ENCODE results near the gene SAP30. TPM values are rescaled to one million over a fixed set of nuclear protein-coding genes. Genes with fewer than 3 reads are reported as not detected.
A peak's percentile ranks its signal among the peaks of the same experiment; 100 is the strongest.

SAP30 gene
- total RNA-seq, 1 donor, result 25.3 TPM

DNA sequence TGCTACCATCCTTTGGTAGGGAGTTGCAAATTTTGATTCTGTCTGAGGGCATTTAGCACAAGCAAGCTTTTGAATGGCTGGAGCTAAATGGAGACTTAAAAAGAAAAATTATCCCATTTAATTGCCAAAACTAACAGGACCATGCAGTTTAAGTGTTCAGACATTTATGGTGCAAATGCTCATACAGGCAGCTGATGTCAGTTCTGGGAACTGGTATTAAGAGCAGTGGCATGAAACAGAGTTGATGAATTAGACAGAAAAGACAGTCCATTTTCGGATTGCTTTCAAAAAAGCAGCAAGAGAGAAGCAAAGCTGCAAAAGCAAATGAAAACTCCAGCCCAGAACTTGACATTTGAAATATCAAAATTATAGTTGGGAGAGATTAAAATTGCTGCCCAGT lies 26.9 kb downstream of the SAP30 start:
- H3K79me2 ChIP-seq (ENCODE audit: insufficient read depth, low read length), result no peaks in the 10 kb centered on the region
- no peaks in the 10 kb centered on the region for H3K9me3 ChIP-seq (ENCODE audit: low read depth, low read length)
- peak overlapping the region; percentile 54 for H3K27ac ChIP-seq (ENCODE audit: low read depth, low read length)
- H3K27me3 ChIP-seq (ENCODE audit: insufficient read depth, low read length), result no peaks in the 10 kb centered on the region
- H3K4me2 ChIP-seq (ENCODE audit: insufficient read depth, low read length), result peak overlapping the region; percentile 26
- H3K4me1 ChIP-seq (ENCODE audit: insufficient read depth, low read length), result peaks cover 16% of the 10 kb centered on the region
- no peaks in the 10 kb centered on the region for H4K20me1 ChIP-seq (ENCODE audit: insufficient read depth, low read length)
- DNase-seq (ENCODE audit: insufficient read length, low spot score, missing footprints), result no peak
- no peak overlapping the region for H2AFZ ChIP-seq (ENCODE audit: low read length)
- peaks cover 18% of the 10 kb centered on the region for H3K36me3 ChIP-seq (ENCODE audit: insufficient read depth, low read length)
- H3K4me3 ChIP-seq (ENCODE audit: insufficient read depth, low read length), result no peak overlapping the region
- TF ChIP-seq, protein P1, sequence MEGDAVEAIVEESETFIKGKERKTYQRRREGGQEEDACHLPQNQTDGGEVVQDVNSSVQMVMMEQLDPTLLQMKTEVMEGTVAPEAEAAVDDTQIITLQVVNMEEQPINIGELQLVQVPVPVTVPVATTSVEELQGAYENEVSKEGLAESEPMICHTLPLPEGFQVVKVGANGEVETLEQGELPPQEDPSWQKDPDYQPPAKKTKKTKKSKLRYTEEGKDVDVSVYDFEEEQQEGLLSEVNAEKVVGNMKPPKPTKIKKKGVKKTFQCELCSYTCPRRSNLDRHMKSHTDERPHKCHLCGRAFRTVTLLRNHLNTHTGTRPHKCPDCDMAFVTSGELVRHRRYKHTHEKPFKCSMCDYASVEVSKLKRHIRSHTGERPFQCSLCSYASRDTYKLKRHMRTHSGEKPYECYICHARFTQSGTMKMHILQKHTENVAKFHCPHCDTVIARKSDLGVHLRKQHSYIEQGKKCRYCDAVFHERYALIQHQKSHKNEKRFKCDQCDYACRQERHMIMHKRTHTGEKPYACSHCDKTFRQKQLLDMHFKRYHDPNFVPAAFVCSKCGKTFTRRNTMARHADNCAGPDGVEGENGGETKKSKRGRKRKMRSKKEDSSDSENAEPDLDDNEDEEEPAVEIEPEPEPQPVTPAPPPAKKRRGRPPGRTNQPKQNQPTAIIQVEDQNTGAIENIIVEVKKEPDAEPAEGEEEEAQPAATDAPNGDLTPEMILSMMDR (IDR thresholded peaks at IDR 0.05; ENCODE audit: extremely low read depth, low read depth, low read length), result no peak

DNA sequence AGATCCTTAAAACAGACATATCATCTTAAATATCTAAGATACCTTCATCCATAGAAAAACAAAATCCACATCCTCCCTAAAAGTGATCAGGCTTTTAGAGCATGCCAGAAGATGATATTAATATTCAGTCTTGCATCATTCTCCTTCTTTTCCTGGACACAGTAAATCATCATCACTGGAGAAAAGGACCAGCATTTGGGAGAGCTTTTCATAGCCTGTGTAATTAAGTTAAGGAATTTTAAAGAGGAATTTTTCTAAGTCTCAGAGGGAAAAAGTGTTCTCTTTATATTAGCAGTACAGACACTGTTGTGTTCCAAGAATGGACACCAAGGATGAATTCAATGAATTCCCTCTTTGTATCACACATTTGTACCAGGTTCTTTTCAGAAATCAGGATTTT lies 27.5 kb downstream of the SAP30 start:
- H4K20me1 ChIP-seq (ENCODE audit: insufficient read depth, low read length), result no peaks in the 10 kb centered on the region
- H3K27ac ChIP-seq (ENCODE audit: low read depth, low read length), result peak overlapping the region; percentile 54
- peak overlapping the region; percentile 14 for H3K4me3 ChIP-seq (ENCODE audit: insufficient read depth, low read length)
- no peaks in the 10 kb centered on the region for H3K27me3 ChIP-seq (ENCODE audit: insufficient read depth, low read length)
- H3K79me2 ChIP-seq (ENCODE audit: insufficient read depth, low read length), result no peaks in the 10 kb centered on the region
- no peak overlapping the region for H2AFZ ChIP-seq (ENCODE audit: low read length)
- peaks cover 12% of the 10 kb centered on the region for H3K36me3 ChIP-seq (ENCODE audit: insufficient read depth, low read length)
- no peaks in the 10 kb centered on the region for H3K9me3 ChIP-seq (ENCODE audit: low read depth, low read length)
- peaks cover 16% of the 10 kb centered on the region for H3K4me1 ChIP-seq (ENCODE audit: insufficient read depth, low read length)
- TF ChIP-seq, protein P1 (IDR thresholded peaks at IDR 0.05; ENCODE audit: extremely low read depth, low read depth, low read length), result no peak
- DNase-seq (ENCODE audit: insufficient read length, low spot score, missing footprints), result no peak
- H3K4me2 ChIP-seq (ENCODE audit: insufficient read depth, low read length), result peak overlapping the region; percentile 26

DNA sequence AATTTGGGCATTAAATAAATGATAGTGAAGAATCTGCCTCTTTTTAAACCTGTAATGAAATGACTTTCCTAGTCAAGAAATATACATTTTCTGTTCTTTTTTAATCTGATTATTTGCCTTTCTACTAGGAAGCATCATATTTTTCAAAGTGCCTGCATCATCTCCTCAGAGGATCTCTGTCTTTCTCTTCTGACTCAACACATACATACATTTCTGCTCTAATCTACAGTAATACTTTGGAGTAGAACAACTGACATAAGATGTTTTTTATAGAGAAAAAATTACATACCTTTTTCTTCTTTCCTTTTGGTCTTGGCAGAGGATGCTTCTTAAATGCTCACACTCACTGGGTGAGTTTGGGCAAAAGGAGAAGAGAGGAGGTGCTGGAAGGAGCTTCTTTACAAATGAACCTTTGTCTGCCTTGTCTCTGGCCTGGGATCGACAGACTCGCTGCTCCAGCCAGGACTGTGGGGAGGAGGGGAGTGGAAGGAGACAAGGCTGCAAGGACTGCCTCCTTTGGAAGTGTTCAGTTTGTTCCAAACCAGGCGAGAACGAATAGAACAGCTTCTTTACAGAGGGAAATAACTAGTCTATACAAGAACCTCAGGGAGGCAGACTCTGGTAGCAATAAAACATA lies 28.1 kb downstream of the SAP30 start, which contains the start of gene SCRG1:
SCRG1 (minus strand) TSS at position 338 of the 637 bp plus-strand sequence. CDS start 7,702 bp downstream, outside the sequence.
- H3K4me3 ChIP-seq (ENCODE audit: insufficient read depth, low read length), result peak within 1 kb of the TSS; percentile 14
- H3K36me3 ChIP-seq (ENCODE audit: insufficient read depth, low read length), result peaks cover 5% of the 10 kb centered on the region
- H3K9me3 ChIP-seq (ENCODE audit: low read depth, low read length), result no peaks in the 10 kb centered on the region
- H4K20me1 ChIP-seq (ENCODE audit: insufficient read depth, low read length), result no peaks in the 10 kb centered on the region
- peak within 1 kb of the TSS; percentile 54 for H3K27ac ChIP-seq (ENCODE audit: low read depth, low read length)
- TF ChIP-seq, protein P1 (IDR thresholded peaks at IDR 0.05; ENCODE audit: extremely low read depth, low read depth, low read length), result no peak
- no peaks in the 10 kb centered on the region for H3K27me3 ChIP-seq (ENCODE audit: insufficient read depth, low read length)
- peaks cover 16% of the 10 kb centered on the region for H3K4me1 ChIP-seq (ENCODE audit: insufficient read depth, low read length)
- no peaks in the 10 kb centered on the region for H3K79me2 ChIP-seq (ENCODE audit: insufficient read depth, low read length)
- peak within 1 kb of the TSS; percentile 38 for H2AFZ ChIP-seq (ENCODE audit: low read length)
- DNase-seq (ENCODE audit: insufficient read length, low spot score, missing footprints), result no peak
- peak within 1 kb of the TSS; percentile 26 for H3K4me2 ChIP-seq (ENCODE audit: insufficient read depth, low read length)

DNA sequence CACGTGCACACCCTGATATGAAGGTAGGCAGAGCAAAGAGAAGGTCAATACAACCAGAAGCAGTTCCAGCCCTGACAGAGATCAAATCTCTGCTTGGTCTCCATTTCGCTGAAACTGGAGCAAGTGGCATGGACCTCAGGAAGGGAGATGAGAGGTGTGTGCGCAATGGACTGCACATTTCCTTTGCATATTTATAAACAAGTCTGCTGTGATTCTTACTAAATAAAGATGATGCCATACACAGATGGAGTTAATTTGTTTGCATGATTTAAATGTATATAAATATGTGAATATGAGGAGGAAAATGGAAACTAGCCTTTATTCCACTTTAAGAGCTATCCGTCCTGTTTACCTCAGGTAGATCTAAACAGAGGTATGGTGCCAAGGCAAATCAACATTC lies 30.3 kb downstream of the SAP30 start:
- no peaks in the 10 kb centered on the region for H3K27me3 ChIP-seq (ENCODE audit: insufficient read depth, low read length)
- H2AFZ ChIP-seq (ENCODE audit: low read length), result no peak overlapping the region
- H3K27ac ChIP-seq (ENCODE audit: low read depth, low read length), result no peak overlapping the region
- no peak for DNase-seq (ENCODE audit: insufficient read length, low spot score, missing footprints)
- no peak overlapping the region for H3K4me3 ChIP-seq (ENCODE audit: insufficient read depth, low read length)
- H3K79me2 ChIP-seq (ENCODE audit: insufficient read depth, low read length), result no peaks in the 10 kb centered on the region
- H3K4me2 ChIP-seq (ENCODE audit: insufficient read depth, low read length), result no peak overlapping the region
- H3K36me3 ChIP-seq (ENCODE audit: insufficient read depth, low read length), result peaks cover 3% of the 10 kb centered on the region
- no peaks in the 10 kb centered on the region for H4K20me1 ChIP-seq (ENCODE audit: insufficient read depth, low read length)
- TF ChIP-seq, protein P1 (IDR thresholded peaks at IDR 0.05; ENCODE audit: extremely low read depth, low read depth, low read length), result no peak
- H3K4me1 ChIP-seq (ENCODE audit: insufficient read depth, low read length), result peaks cover 16% of the 10 kb centered on the region
- H3K9me3 ChIP-seq (ENCODE audit: low read depth, low read length), result no peaks in the 10 kb centered on the region
